Liver (tissue), 9 donors: ENCODE results near the gene OR2A12. TPM values are rescaled to one million over a fixed set of nuclear protein-coding genes. Genes with fewer than 3 reads are reported as not detected.

Experiments
- DNase-seq: peaks from one replicate; pipeline ENCODE4 v3.0.0-alpha.2; 2017; ENCODE audit warnings: low spot score
- H3K27ac ChIP-seq, 2 donors: one replicate each; pipeline ENCODE4 v1.7.0; 2013; ENCODE audit warnings: inconsistent platforms in 2 of 2, low read length in 2 of 2, control low read depth in 1 of 2, low read depth in 1 of 2, mild to moderate bottlenecking in 1 of 2
- H3K27me3 ChIP-seq, 4 donors: one replicate each; pipeline versions ENCODE4 v1.6.1 to v1.7.0; 2013; ENCODE audit warnings: low read length in 3 of 4, inconsistent platforms in 1 of 4, mild to moderate bottlenecking in 1 of 4, moderate library complexity in 1 of 4; ENCODE audit not compliant: control insufficient read depth in 4 of 4, insufficient read depth in 4 of 4
- H3K36me3 ChIP-seq, 4 donors: one replicate each; pipeline versions ENCODE4 v1.6.1 to v1.7.0; 2013; ENCODE audit warnings: low read length in 3 of 4, mild to moderate bottlenecking in 3 of 4, low read depth in 1 of 4, moderate library complexity in 1 of 4; ENCODE audit not compliant: control insufficient read depth in 4 of 4, insufficient read depth in 3 of 4
- H3K4me1 ChIP-seq, 4 donors: one replicate each; pipeline versions ENCODE4 v1.6.1 to v1.7.0; 2013; ENCODE audit warnings: low read length in 3 of 4, mild to moderate bottlenecking in 3 of 4, moderate library complexity in 1 of 4; ENCODE audit not compliant: control insufficient read depth in 4 of 4, insufficient read depth in 4 of 4
- H3K4me3 ChIP-seq, 3 donors: one replicate each; pipeline versions ENCODE4 v1.6.1 to v1.7.0; 2013; ENCODE audit warnings: low read length in 3 of 3, control low read depth in 1 of 3, low read depth in 1 of 3, mild to moderate bottlenecking in 1 of 3
- H3K9ac ChIP-seq, 2 donors: one replicate each; pipeline ENCODE4 v1.7.0; 2013; ENCODE audit warnings: low read length in 2 of 2, mild to moderate bottlenecking in 2 of 2, moderate library complexity in 2 of 2, control low read depth in 1 of 2, low read depth in 1 of 2
- H3K9me3 ChIP-seq, 4 donors: one replicate each; pipeline versions ENCODE4 v1.6.1 to v1.7.0; 2013; ENCODE audit warnings: low read length in 3 of 4; ENCODE audit not compliant: control insufficient read depth in 4 of 4
- CTCF ChIP-seq: fragments of 150-350 bp; IDR thresholded peaks from 2 replicates; pipeline ENCODE4 v1.5.1; 2017; ENCODE audit warnings: improper control_type of control experiment, low read depth, low read length; ENCODE audit not compliant: missing input control
- FOXA1 ChIP-seq: IDR thresholded peaks from 2 replicates; pipeline ENCODE4 v1.6.1; 2016; ENCODE audit warnings: antibody characterized with exemption
- HNF4A ChIP-seq, 2 donors: conservative IDR thresholded peaks; 2 replicates each; pipeline ENCODE4 v1.6.1; 2016; ENCODE audit warnings: antibody characterized with exemption in 2 of 2, mild to moderate bottlenecking in 2 of 2
- HNF4G ChIP-seq: IDR thresholded peaks from 2 replicates; pipeline ENCODE4 v1.6.1; 2016; ENCODE audit warnings: antibody characterized with exemption
- JUND ChIP-seq, 2 donors: IDR thresholded peaks; 2 replicates each; pipeline ENCODE4 v1.6.1; 2016; ENCODE audit warnings: antibody characterized with exemption in 2 of 2
- NR2F2 ChIP-seq: IDR thresholded peaks from 2 replicates; pipeline ENCODE4 v1.6.1; 2016; ENCODE audit warnings: antibody characterized with exemption
- RAD21 ChIP-seq, 2 donors: IDR thresholded peaks; 2 replicates each; pipeline ENCODE4 v1.6.1; 2016; ENCODE audit warnings: antibody characterized with exemption in 2 of 2, mild to moderate bottlenecking in 2 of 2
- TAF1 ChIP-seq: conservative IDR thresholded peaks from 2 replicates; pipeline ENCODE4 v1.6.1; 2016; ENCODE audit warnings: antibody characterized with exemption, mild to moderate bottlenecking
- YY1 ChIP-seq: IDR thresholded peaks from 2 replicates; pipeline ENCODE4 v1.6.1; 2016; ENCODE audit warnings: antibody characterized with exemption, mild to moderate bottlenecking
- WGBS: extraction: QIAGEN DNeasy Blood & Tissue Kit; methylation state at CpG from one replicate; pipeline ENCODE4 v1.1.7; 2013; 5-methylcytosine and 5-hydroxymethylcytosine counted together
- polyA plus RNA-seq, 2 donors: library from polyadenylated mRNA; stranded (reverse) in 1 of 2; unstranded in 1 of 2; fragments of 200-250 nt in 1 of 2; fragments of >200 nt in 1 of 2; fragmentation: Nextera tagmentation in 1 of 2; extraction: Ambion mirVana in 1 of 2; gene quantifications; one replicate each; pipeline versions ENCODE4 v1.2.1 to v1.2.3, GENCODE V29; 2013 to 2015
- total RNA-seq, 2 donors: library from RNA; depleted of rRNA; stranded (reverse); fragments of >200 nt; gene quantifications; one replicate each; pipeline ENCODE4 v1.2.3, GENCODE V29; 2014
- TF ChIP-seq, protein P1 (sequence below): IDR thresholded peaks from 2 replicates; pipeline ENCODE4 v1.6.1; 2016; ENCODE audit warnings: antibody characterized with exemption
- donor health status: healthy.
- donor health status: healthy.
- donor health status: healthy.
- donor health status: healthy.
- donor health status: healthy.

Gene OR2A12
- total and polyA plus RNA-seq, 4 donors = not detected

GRCh38 chr7:144086730-144087129 lies 652 bp downstream of the OR2A12 start (continued):
- no peak for TF ChIP-seq JUND (IDR thresholded peaks at IDR 0.05)
- TF ChIP-seq CTCF = no peak

DNA sequence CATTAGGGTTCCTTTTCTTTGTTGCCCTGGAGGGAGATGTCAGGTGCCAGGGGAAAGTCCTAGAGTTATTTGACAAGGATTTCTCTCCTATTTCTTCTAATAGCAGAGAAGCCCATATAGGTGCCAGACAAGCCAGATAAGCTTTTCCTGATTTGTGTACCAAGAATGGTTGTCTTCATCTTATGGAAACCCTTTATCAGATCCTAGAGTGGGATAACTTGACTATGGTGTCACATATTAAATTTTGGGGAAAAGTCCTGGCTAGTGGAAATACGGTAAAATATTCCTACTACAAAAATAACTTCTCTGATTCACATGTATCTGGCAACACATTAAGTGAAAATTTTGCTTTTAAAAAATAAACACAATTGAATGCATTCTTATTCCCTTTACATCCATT lies 1.2 kb downstream of the OR2A12 start:
- Histone ChIP-seq H3K4me1 (no peaks in the 10 kb centered on the region), H3K27ac (no peak overlapping the region), H3K27me3 (no peaks in the 10 kb centered on the region), H3K4me3 (no peak overlapping the region), H3K9me3 (peaks cover 0 to 3% (median 0%) of the 10 kb centered on the region in 4 donors), H3K36me3 (no peaks in the 10 kb centered on the region), H3K9ac (no peak overlapping the region)
- 76% methylated on average over 1 of the region's 1 CpG for WGBS
- TF ChIP-seq FOXA1 (no peak), TAF1 (no peak), CTCF (no peak), NR2F2 (no peak), YY1 (no peak), HNF4G (no peak), RAD21 (IDR thresholded peaks at IDR 0.05) (no peak)
- TF ChIP-seq, protein P1, sequence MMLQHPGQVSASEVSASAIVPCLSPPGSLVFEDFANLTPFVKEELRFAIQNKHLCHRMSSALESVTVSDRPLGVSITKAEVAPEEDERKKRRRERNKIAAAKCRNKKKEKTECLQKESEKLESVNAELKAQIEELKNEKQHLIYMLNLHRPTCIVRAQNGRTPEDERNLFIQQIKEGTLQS = no peak
- no peak for DNase-seq

DNA sequence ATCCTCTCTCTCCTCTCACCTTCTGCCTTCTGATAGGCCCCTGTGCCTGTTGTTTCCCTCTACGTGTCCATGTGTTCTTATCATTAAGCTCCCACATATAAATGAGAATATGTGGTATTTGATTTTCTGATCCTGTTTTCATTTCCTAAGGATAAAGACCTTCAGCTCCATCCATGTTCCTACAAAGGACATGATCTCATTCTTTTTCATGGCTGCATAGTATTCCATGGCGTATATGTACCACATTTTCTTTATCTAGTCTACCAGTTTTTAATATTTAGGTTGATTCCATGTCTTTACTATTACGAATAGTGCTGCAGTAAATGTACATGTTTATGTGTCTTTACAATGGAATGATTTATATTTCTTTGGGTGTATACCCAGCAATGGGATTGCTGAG lies 4.6 kb downstream of the OR2A12 start:
- no peak for DNase-seq
- no peak overlapping the region for H3K9ac ChIP-seq
- TF ChIP-seq RAD21 (IDR thresholded peaks at IDR 0.05) (no peak), HNF4A (conservative IDR thresholded peaks at IDR 0.05) (no peak), CTCF (no peak)
- no peaks in the 10 kb centered on the region for H3K4me1 ChIP-seq
- H3K36me3 ChIP-seq = no peaks in the 10 kb centered on the region
- 78% methylated on average over 3 of the region's 3 CpGs for WGBS
- H3K4me3 ChIP-seq = no peak overlapping the region
- H3K27me3 ChIP-seq = no peaks in the 10 kb centered on the region
- H3K27ac ChIP-seq = no peak overlapping the region
- peaks cover 0 to 3% (median 0%) of the 10 kb centered on the region in 4 donors for H3K9me3 ChIP-seq
